GM12801 (cell line): ENCODE measurements around the gene DEFB108B.
"Not testable (repeated sequence)": the region's sequence is repeated elsewhere in the genome, so short reads cannot be mapped to it uniquely, and the experiment has no call there.

ENCODE experiments used
- TF ChIP-seq, protein P1 (sequence below): IDR thresholded peaks from one replicate; pipeline ENCODE4 v1.5.1; 2011; ENCODE audit warnings: control low read depth; ENCODE audit not compliant: insufficient read length; ENCODE audit errors: extremely low read depth

DEFB108B gene, protein sequence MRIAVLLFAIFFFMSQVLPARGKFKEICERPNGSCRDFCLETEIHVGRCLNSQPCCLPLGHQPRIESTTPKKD

DNA sequence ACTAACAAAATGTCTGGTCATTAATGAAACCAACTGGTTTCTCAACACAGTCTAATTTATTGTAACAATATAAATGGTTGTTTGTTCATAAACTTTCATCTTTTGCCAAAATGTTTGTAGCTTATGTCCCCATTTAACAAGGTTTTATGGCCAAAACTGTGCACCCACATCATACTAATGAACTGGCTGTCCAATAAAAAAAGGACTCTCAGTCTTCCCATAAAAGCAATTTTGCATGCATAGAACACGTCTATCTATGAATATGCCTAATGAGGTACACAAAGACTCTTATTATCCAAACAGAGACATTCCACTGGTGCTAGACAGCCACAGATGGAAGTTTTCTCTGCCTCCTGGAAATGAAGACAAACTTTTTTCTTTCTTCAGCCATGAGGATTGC is at the start of gene DEFB108B:
TSS of gene DEFB108B (plus strand) at position 390 of the 400 bp plus-strand sequence. CDS start at position 390, 0 bp downstream.
- TF ChIP-seq, protein P1, sequence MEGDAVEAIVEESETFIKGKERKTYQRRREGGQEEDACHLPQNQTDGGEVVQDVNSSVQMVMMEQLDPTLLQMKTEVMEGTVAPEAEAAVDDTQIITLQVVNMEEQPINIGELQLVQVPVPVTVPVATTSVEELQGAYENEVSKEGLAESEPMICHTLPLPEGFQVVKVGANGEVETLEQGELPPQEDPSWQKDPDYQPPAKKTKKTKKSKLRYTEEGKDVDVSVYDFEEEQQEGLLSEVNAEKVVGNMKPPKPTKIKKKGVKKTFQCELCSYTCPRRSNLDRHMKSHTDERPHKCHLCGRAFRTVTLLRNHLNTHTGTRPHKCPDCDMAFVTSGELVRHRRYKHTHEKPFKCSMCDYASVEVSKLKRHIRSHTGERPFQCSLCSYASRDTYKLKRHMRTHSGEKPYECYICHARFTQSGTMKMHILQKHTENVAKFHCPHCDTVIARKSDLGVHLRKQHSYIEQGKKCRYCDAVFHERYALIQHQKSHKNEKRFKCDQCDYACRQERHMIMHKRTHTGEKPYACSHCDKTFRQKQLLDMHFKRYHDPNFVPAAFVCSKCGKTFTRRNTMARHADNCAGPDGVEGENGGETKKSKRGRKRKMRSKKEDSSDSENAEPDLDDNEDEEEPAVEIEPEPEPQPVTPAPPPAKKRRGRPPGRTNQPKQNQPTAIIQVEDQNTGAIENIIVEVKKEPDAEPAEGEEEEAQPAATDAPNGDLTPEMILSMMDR = not testable (repeated sequence)

DNA sequence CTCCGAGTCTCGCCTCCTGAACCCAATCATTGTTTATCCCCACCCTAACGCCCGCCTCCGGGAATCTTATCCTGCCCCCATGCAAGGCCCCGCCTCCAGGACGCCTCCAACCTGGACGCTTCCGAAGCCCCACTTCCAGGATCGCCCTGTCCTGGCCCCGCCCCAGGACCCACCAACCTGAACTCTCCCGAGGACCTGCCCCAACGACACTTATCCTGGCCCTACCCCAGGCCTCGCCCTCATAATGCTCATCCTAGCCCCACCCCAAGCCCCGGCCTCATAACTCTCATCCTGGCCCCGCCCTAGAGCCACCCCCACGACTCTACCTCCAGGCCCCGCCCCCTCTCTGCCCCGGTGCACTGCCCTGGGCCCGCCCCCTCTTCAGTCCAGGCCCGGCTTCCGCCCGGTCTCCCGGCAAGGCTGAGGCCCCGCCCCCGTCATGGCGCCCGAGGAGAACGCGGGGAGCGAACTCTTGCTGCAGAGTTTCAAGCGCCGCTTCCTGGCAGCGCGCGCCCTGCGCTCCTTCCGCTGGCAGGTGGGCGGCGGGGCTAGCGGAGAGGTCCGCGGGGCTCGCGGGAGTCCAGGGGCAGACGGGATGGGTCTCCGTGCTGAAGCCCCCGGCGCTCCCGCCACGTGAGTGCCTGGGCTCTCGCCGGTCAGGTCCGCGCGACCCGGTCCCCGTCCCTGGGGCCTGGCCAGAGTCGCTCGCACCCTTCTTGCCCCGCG is 45.7 kb upstream of the DEFB108B start:
- TF ChIP-seq, protein P1 = no peak

DNA sequence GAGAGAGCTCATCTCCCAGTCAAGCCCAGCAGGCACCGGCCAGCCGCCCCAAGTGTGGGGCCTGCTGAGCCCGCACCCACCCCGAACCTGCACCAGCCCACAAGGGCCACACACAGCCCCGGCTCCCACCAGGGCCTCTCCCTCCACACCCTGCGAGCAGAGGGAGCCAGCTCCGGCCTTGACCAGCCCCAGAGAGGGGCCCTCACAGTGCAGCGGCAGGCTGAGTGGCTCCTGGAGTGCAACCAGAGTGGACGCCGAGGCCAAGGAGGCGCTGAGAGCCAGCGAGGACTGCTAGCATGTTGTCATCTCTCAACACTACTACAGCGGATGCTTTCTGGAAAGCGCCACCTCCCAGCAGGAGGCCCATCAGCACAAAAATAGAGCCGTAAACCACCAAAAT is 10.9 kb downstream of the DEFB108B start:
- TF ChIP-seq, protein P1 = no peak

DNA sequence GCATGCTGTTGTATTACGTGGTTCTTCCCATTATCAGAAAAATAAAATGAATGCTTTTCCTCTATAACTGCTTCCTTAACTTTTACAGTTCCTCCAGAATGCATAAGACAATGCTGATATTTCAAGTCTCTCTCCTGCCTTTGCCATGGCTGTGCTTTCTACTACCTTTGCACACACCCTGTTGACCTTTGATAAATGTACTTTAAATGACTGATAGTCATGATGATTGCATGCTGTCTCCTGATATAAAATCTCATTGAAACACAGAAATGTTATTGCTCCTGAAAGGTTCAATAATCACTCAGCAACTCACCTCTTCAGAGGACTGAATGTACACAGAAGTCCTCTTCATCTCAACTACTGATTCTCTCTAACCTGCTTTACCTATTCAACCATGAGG is 45.1 kb downstream of the DEFB108B start, which contains the start of gene DEFB131B:
TSS of gene DEFB131B (plus strand) at position 395 of the 400 bp plus-strand sequence. CDS start at position 395, 0 bp downstream.
- TF ChIP-seq, protein P1 = not testable (repeated sequence)
